Measurements from ENCODE around the gene BCL10. TPM values are rescaled to one million over a fixed set of nuclear protein-coding genes. Genes with fewer than 3 reads are reported as not detected.
"Not testable (repeated sequence)": the region's sequence is repeated elsewhere in the genome, so short reads cannot be mapped to it uniquely, and the experiment has no call there.

BCL10 gene
- total RNA-seq, 4 donors from 2014 or later = 12.6 to 20.3 (median 13.0) TPM

DNA sequence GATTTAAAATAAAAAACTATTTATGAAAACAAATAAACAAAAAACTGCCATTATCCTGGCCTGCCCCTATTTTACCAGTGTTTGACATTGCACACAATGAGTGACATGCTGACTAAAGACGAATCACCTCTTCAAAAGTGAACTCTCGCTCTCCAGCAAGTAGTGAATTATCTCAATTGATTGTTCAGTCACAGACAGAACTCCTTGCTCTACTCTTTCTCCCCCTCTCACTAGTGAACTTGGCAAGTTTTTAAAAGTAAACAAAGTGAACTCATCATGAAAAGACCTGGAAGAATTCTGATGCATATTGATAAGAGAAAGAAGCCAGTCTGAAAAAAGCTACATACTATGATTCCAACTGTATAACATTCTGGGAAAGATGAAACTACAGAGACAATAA lies 12.3 kb downstream of the BCL10 start:
- DNase-seq (ENCODE audit: low spot score in 2 of 2) = no peak
- TF ChIP-seq, protein P1, sequence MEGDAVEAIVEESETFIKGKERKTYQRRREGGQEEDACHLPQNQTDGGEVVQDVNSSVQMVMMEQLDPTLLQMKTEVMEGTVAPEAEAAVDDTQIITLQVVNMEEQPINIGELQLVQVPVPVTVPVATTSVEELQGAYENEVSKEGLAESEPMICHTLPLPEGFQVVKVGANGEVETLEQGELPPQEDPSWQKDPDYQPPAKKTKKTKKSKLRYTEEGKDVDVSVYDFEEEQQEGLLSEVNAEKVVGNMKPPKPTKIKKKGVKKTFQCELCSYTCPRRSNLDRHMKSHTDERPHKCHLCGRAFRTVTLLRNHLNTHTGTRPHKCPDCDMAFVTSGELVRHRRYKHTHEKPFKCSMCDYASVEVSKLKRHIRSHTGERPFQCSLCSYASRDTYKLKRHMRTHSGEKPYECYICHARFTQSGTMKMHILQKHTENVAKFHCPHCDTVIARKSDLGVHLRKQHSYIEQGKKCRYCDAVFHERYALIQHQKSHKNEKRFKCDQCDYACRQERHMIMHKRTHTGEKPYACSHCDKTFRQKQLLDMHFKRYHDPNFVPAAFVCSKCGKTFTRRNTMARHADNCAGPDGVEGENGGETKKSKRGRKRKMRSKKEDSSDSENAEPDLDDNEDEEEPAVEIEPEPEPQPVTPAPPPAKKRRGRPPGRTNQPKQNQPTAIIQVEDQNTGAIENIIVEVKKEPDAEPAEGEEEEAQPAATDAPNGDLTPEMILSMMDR (IDR thresholded peaks at IDR 0.05) = no peak
- no peak for TF ChIP-seq POLR2A (IDR thresholded peaks at IDR 0.05)
- TF ChIP-seq EP300 (IDR thresholded peaks at IDR 0.05) = no peak
- Histone ChIP-seq H3K4me3 (no peak overlapping the region), H3K27ac (no peak overlapping the region), H3K9me3 (no peaks in the 10 kb centered on the region), H3K4me1 (peaks cover 0 to 7% (median 0%) of the 10 kb centered on the region in 4 donors), H3K36me3 (peaks cover 0 to 41% (median 1%) of the 10 kb centered on the region in 3 donors), H3K27me3 (no peaks in the 10 kb centered on the region)
- 85 to 86% methylated on average over 2 of the region's 2 CpGs for WGBS, 2 donors

DNA sequence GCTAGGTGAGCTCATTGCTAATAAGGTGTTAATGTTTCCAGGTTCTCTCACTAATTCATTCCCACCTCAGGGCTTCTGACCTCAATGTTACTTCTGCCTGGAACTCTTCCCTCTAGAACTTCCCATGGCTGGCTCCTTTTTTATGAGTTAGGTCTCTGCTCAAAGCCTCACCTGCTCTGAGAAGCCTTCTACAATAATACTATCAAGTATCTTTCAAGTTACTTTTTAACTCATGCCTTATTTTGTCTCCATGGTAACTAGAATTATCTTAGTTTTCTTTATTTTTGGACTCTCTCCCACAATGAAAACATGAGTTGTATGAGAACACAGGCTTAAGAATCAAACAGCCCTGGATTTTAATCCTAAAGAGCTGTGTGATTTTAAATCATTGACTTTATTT lies 13.4 kb downstream of the BCL10 start:
- no peak for DNase-seq (ENCODE audit: low spot score in 2 of 2)
- TF ChIP-seq, protein P1 (IDR thresholded peaks at IDR 0.05) = no peak
- no peak for TF ChIP-seq EP300 (IDR thresholded peaks at IDR 0.05)
- TF ChIP-seq POLR2A (IDR thresholded peaks at IDR 0.05) = no peak
- H3K27ac ChIP-seq = no peak overlapping the region
- no peak overlapping the region for H3K4me3 ChIP-seq
- H3K4me1 ChIP-seq = peaks cover 0 to 16% (median 8%) of the 10 kb centered on the region in 4 donors
- no peaks in the 10 kb centered on the region for H3K27me3 ChIP-seq
- H3K9me3 ChIP-seq = no peaks in the 10 kb centered on the region
- peaks cover 0 to 29% (median 0%) of the 10 kb centered on the region in 3 donors for H3K36me3 ChIP-seq

DNA sequence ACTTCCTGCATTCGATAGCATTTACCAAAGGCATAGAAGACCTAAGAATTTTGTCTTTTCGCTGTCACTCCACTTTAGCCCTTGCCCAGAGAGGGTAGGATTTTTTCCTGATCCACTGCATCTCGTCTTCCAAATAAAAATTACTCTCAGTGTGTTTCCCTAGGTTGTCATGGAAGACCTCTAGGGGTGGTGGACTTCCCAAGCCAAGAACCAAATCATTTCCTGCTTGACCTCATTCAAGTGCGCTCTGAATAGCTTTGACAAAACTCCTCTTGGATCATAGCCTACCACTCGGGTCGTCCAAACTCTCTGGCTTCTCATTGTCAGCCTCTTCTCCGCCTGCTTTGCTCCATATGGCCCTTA lies 16.5 kb downstream of the BCL10 start:
- DNase-seq (ENCODE audit: low spot score in 2 of 2) = no peak
- no peaks in the 10 kb centered on the region for H3K9me3 ChIP-seq
- TF ChIP-seq, protein P1 (IDR thresholded peaks at IDR 0.05) = peak in 2 of 5 experiments; percentile 27 to 58
- TF ChIP-seq EP300 (IDR thresholded peaks at IDR 0.05) (no peak), POLR2A (IDR thresholded peaks at IDR 0.05) (no peak)

DNA sequence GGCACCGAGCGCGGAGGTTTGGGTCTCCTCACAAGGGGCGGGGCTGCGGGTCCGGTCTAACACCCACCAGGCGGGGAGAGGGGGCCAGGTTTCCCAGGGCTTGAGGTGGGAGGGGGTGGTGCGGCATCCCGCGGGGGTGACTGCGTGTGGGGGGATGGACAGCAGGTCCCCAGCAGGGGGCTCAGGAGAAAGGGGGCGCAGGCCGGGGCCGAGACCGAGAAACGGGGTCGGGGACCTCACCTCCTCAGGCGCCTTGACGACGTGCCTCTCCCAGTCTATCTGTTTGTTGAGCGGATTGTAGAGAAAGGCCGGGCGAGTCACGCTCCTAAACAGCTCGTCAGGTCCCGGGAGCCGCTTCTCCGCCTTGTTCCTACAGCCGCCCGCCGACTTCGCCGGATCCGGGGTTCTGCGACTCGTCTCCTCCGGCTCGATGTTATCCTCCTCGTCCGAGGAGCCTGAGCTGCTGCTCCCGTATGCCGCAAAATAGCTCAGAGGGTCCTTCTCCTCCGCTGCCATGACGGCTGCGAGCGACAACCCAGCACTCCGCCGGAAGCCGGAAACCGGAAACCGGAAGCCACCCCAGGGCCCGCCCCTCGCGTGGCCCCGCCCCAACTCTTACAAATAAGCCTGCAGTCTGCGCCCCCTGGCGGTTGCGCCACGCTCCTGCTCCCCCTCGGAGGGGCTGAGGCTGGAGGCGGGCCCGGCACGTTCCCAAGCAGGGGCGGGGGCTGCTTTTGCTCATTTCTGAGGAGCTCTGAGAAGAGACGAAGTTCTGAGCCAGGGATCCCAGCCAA lies 17.1 kb downstream of the BCL10 start, which contains the start of gene C1orf52:
TSS of gene C1orf52 (minus strand) at position 545 of the 794 bp plus-strand sequence. CDS start at position 516, 29 bp downstream.
- 0 to 1% methylated on average over 39 to 40 of the region's 65 CpGs for WGBS, 2 donors
- TF ChIP-seq EP300 (IDR thresholded peaks at IDR 0.05) = peak; percentile 83 to 89
- peak; percentile 39 to 66 for TF ChIP-seq POLR2A (IDR thresholded peaks at IDR 0.05)
- TF ChIP-seq, protein P1 (IDR thresholded peaks at IDR 0.05) = peak; percentile 95 to 100 (median 99)
- H3K4me3 ChIP-seq = peak within 1 kb of the TSS; percentile 68 to 94 (median 82)
- H3K36me3 ChIP-seq = peaks cover 0 to 29% (median 0%) of the 10 kb centered on the region in 3 donors
- no peaks in the 10 kb centered on the region for H3K27me3 ChIP-seq
- H3K4me1 ChIP-seq = peaks cover 0 to 49% (median 15%) of the 10 kb centered on the region in 4 donors
- H3K9me3 ChIP-seq = no peaks in the 10 kb centered on the region
- peak; percentile 94 to 97 for DNase-seq (ENCODE audit: low spot score in 2 of 2)
- peak within 1 kb of the TSS; percentile 38 to 91 (median 84) for H3K27ac ChIP-seq

More for the DNA sequence above, 16.5 kb downstream of the BCL10 start:
- peaks cover 0 to 29% (median 0%) of the 10 kb centered on the region in 3 donors for H3K36me3 ChIP-seq
- H3K27ac ChIP-seq = peak overlapping the region; percentile 38 to 91 (median 84)
- peak overlapping the region; percentile 68 to 94 (median 82) for H3K4me3 ChIP-seq
- H3K4me1 ChIP-seq = peaks cover 0 to 43% (median 15%) of the 10 kb centered on the region in 4 donors
- H3K27me3 ChIP-seq = no peaks in the 10 kb centered on the region
- WGBS, 2 donors = 14 to 19% methylated on average over 7 of the region's 7 CpGs

DNA sequence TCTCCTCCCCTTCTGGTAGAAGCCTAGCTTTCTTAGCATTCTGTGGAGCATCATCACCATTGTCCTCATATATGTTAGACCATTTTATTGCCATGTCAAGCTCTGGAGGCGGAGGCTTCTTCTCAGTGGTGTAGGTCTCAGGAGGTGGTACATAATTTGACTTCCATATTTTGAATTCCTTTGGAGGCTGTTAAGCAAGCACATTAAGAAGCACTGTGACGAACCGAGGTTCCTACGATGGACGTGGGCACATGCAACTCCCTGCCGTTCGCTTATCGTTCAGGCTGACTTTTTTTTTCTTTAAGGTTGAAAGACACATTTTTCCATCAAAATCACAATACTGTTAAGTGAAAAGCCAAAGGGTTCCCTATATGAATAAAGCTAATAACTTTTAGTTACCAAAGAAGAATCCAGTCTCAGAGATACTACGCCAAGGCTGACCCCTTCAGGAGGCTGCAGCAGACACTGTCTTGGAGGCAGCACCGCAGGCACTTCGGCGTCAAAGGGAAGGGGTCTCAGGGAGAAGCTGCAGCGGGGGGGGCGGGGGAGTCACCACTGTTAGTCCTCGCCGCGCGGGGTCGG lies 17.8 kb downstream of the BCL10 start:
- no peak for DNase-seq (ENCODE audit: low spot score in 2 of 2)
- TF ChIP-seq POLR2A (IDR thresholded peaks at IDR 0.05) (no peak), EP300 (IDR thresholded peaks at IDR 0.05) (no peak)
- TF ChIP-seq, protein P1 (IDR thresholded peaks at IDR 0.05) = no peak
- Histone ChIP-seq H3K36me3 (peaks cover 0 to 29% (median 0%) of the 10 kb centered on the region in 3 donors), H3K4me1 (peaks cover 0 to 55% (median 15%) of the 10 kb centered on the region in 4 donors), H3K4me3 (peak overlapping the region; percentile 68 to 94 (median 82)), H3K9me3 (no peaks in the 10 kb centered on the region), H3K27me3 (no peaks in the 10 kb centered on the region), H3K27ac (peak overlapping the region in 2 of 4 donors; percentile 82 to 91)
- 3 to 5% methylated on average over 18 to 19 of the region's 19 CpGs for WGBS, 2 donors

DNA sequence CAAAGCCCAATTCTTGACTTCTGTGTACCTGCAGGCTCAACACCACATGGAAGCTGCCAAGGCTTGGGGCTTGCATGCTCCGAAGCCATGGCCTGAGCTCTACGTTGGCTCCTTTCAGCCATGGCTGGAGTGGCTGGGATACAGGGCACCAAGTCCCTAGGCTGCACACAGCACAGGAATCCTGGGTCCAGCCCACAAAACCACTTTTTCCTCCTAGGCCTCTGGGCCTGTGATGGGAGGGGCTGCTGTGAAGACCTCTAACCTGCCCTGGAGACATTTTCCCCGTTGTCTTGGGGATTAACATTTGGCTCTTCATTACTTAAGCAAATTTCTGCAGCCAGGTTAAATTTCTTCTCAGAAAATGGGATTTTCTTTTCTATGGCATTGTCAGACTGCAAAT lies 27.4 kb downstream of the BCL10 start:
- DNase-seq (ENCODE audit: low spot score in 2 of 2); H3K4me3 ChIP-seq; H3K27ac ChIP-seq; H3K27me3 ChIP-seq; H3K9me3 ChIP-seq: not testable (repeated sequence)
- Histone ChIP-seq H3K4me1 (peaks cover 0 to 16% (median 0%) of the 10 kb centered on the region in 4 donors), H3K36me3 (peaks cover 0 to 18% (median 0%) of the 10 kb centered on the region in 3 donors)
- WGBS, 2 donors = 86 to 92% methylated on average over 3 of the region's 3 CpGs

All from tibial nerve (tissue), 4 donors.